Upper lobe of left lung (tissue), 6 donors: Measurements from ENCODE around the gene TMEM271. TPM values are rescaled to one million over a fixed set of nuclear protein-coding genes. Genes with fewer than 3 reads are reported as not detected.
"Not testable (repeated sequence)": the region's sequence is repeated elsewhere in the genome, so short reads cannot be mapped to it uniquely, and the experiment has no call there.

ENCODE experiments used
- ATAC-seq, 2 donors: fragments of 200-7000 bp; cut with Tn5 transposase; one replicate each; pipeline ENCODE4 v1.9.1; 2022; ENCODE audit warnings: mild to moderate bottlenecking in 2 of 2, moderate library complexity in 2 of 2; ENCODE audit not compliant: low FRiP score in 2 of 2
- DNase-seq, 2 donors: peaks; one replicate each; pipeline ENCODE4 v3.0.0-alpha.2; 2019 to 2020
- H3K27ac ChIP-seq, 4 donors: fragments of 200-600 bp; sonication (generic); one replicate each; pipeline ENCODE4 v1.5.1; 2016 to 2019
- H3K27me3 ChIP-seq, 4 donors: fragments of 200-600 bp; sonication (generic); one replicate each; pipeline ENCODE4 v1.5.1; 2017 to 2019
- H3K36me3 ChIP-seq, 4 donors: fragments of 200-600 bp; sonication (generic); one replicate each; pipeline ENCODE4 v1.5.1; 2016 to 2019
- H3K4me1 ChIP-seq, 4 donors: fragments of 200-600 bp; sonication (generic); one replicate each; pipeline ENCODE4 v1.5.1; 2018 to 2019
- H3K4me3 ChIP-seq, 4 donors: fragments of 200-600 bp; sonication (generic); one replicate each; pipeline ENCODE4 v1.5.1; 2017 to 2019; ENCODE audit warnings: mild to moderate bottlenecking in 2 of 4, moderate library complexity in 1 of 4
- H3K9me3 ChIP-seq, 4 donors: fragments of 200-600 bp; sonication (generic); one replicate each; pipeline ENCODE4 v1.5.1; 2018 to 2019
- CTCF ChIP-seq, 6 experiments: fragments of 450-650 bp in 4 of 6; fragments of 200-600 bp in 2 of 6; sonication (generic) in 2 of 6; IDR thresholded peaks; one replicate each; pipeline ENCODE4 v1.5.1; 2016 to 2019; ENCODE audit warnings: antibody characterized with exemption in 6 of 6
- EP300 ChIP-seq, 4 donors: sonication (generic); formaldehyde crosslinking; IDR thresholded peaks; one replicate each; pipeline ENCODE4 v1.5.1; 2017; ENCODE audit warnings: antibody characterized with exemption in 4 of 4, control low read depth in 2 of 4
- POLR2A ChIP-seq, 4 donors: fragments of 450-650 bp; IDR thresholded peaks; one replicate each; pipeline ENCODE4 v1.5.1; 2016 to 2017; ENCODE audit warnings: antibody characterized with exemption in 4 of 4, mild to moderate bottlenecking in 2 of 4
- POLR2AphosphoS5 ChIP-seq, 2 donors: sonication (generic); formaldehyde crosslinking; IDR thresholded peaks; one replicate each; pipeline ENCODE4 v1.5.1; 2017; ENCODE audit warnings: antibody characterized with exemption in 2 of 2
- WGBS, 2 donors: methylation state at CpG; one replicate each; pipeline ENCODE4 v1.1.5; 2017 to 2018; 5-methylcytosine and 5-hydroxymethylcytosine counted together
- total RNA-seq, 6 donors: library from RNA; depleted of rRNA in 4 of 6; stranded (reverse); fragments of >200 nt in 4 of 6; gene quantifications; one replicate each; pipeline versions ENCODE4 v1.1.0 to v1.2.1, GENCODE V29; 2016 to 2021
- donor health status: DM: no; HTN: no; CAD: no; lungs with moderate emphysema.
- donor health status: DM: no; HTN: yes; CAD: no; lungs with severe emphysema.

Gene TMEM271
- total RNA-seq, 6 donors from 2014 or later: not detected

- Histone ChIP-seq H3K4me3 (no peak overlapping the region), H3K4me1 (no peaks in the 10 kb centered on the region), H3K27me3 (peaks cover 0 to 4% (median 0%) of the 10 kb centered on the region in 4 donors), H3K36me3 (no peaks in the 10 kb centered on the region), H3K9me3 (no peaks in the 10 kb centered on the region), H3K27ac (no peak overlapping the region)
- no peak for TF ChIP-seq EP300 (IDR thresholded peaks at IDR 0.05)
- TF ChIP-seq POLR2A (IDR thresholded peaks at IDR 0.05): no peak
- no peak for TF ChIP-seq POLR2AphosphoS5 (IDR thresholded peaks at IDR 0.05)
- no peak for TF ChIP-seq CTCF (IDR thresholded peaks at IDR 0.05)
- WGBS, 2 donors: 64 to 72% methylated on average over 11 of the region's 11 CpGs
- ATAC-seq: no peak
- no peak for DNase-seq
These were observed 24.9 kb upstream of the TMEM271 start for GRCh38 chr4:600850-601515.

- H3K9me3 ChIP-seq: peaks cover 0 to 1% (median 0%) of the 10 kb centered on the region in 4 donors
- no peaks in the 10 kb centered on the region for H3K4me1 ChIP-seq
- DNase-seq: no peak
- 55 to 58% methylated on average over 1 to 6 of the region's 6 CpGs for WGBS, 2 donors
- H3K36me3 ChIP-seq: no peaks in the 10 kb centered on the region
- TF ChIP-seq EP300 (IDR thresholded peaks at IDR 0.05) (no peak), CTCF (IDR thresholded peaks at IDR 0.05) (no peak), POLR2A (IDR thresholded peaks at IDR 0.05) (no peak), POLR2AphosphoS5 (IDR thresholded peaks at IDR 0.05) (no peak)
- no peak overlapping the region for H3K4me3 ChIP-seq
- H3K27me3 ChIP-seq: peaks cover 0 to 4% (median 0%) of the 10 kb centered on the region in 4 donors
- ATAC-seq: no peak
- no peak overlapping the region for H3K27ac ChIP-seq
These were observed 24.1 kb upstream of the TMEM271 start for GRCh38 chr4:600166-600565.

GRCh38 chr4:598925-599324 is 22.8 kb upstream of the TMEM271 start:
- WGBS, 2 donors: 68 to 83% methylated on average over 3 of the region's 3 CpGs
- Histone ChIP-seq H3K9me3 (peaks cover 0 to 4% (median 0%) of the 10 kb centered on the region in 4 donors), H3K27me3 (peaks cover 0 to 4% (median 0%) of the 10 kb centered on the region in 4 donors), H3K4me1 (no peaks in the 10 kb centered on the region), H3K27ac (no peak overlapping the region), H3K4me3 (no peak overlapping the region), H3K36me3 (no peaks in the 10 kb centered on the region)
- TF ChIP-seq EP300 (IDR thresholded peaks at IDR 0.05) (no peak), CTCF (IDR thresholded peaks at IDR 0.05) (no peak), POLR2A (IDR thresholded peaks at IDR 0.05) (no peak), POLR2AphosphoS5 (IDR thresholded peaks at IDR 0.05) (no peak)
- DNase-seq: no peak
- no peak for ATAC-seq

- 66 to 68% methylated on average over 5 of the region's 5 CpGs for WGBS, 2 donors
- TF ChIP-seq CTCF (IDR thresholded peaks at IDR 0.05) (no peak), POLR2AphosphoS5 (IDR thresholded peaks at IDR 0.05) (no peak), EP300 (IDR thresholded peaks at IDR 0.05) (no peak), POLR2A (IDR thresholded peaks at IDR 0.05) (no peak)
- no peaks in the 10 kb centered on the region for H3K36me3 ChIP-seq
- DNase-seq: no peak
- H3K27me3 ChIP-seq: no peaks in the 10 kb centered on the region
- H3K4me1 ChIP-seq: no peaks in the 10 kb centered on the region
- peaks cover 0 to 4% (median 0%) of the 10 kb centered on the region in 4 donors for H3K9me3 ChIP-seq
- no peak overlapping the region for H3K27ac ChIP-seq
- no peak for ATAC-seq
- no peak overlapping the region for H3K4me3 ChIP-seq
These were observed 16.9 kb upstream of the TMEM271 start for GRCh38 chr4:592825-593520.

GRCh38 chr4:592178-592577 is 16.1 kb upstream of the TMEM271 start:
- not testable (repeated sequence) for H3K27ac ChIP-seq, H3K9me3 ChIP-seq, H3K36me3 ChIP-seq, H3K4me3 ChIP-seq, H3K27me3 ChIP-seq, H3K4me1 ChIP-seq, ATAC-seq
- peak in 1 of 2 donors; percentile 50 for DNase-seq
- 72 to 74% methylated on average over 13 of the region's 13 CpGs for WGBS, 2 donors
